Prostate gland (tissue), 2 donors: ENCODE results near the gene SLC17A3.

Source experiments
- CTCF ChIP-seq, 4 experiments: fragments of 200-600 bp in 2 of 4; fragments of 450-650 bp in 2 of 4; sonication (generic) in 2 of 4; IDR thresholded peaks; 1 replicate in 3 of 4; 2 replicates in 1 of 4; pipeline ENCODE4 v1.5.1; 2016 to 2019; ENCODE audit warnings: antibody characterized with exemption in 4 of 4, mild to moderate bottlenecking in 2 of 4, moderate library complexity in 2 of 4
- POLR2A ChIP-seq: fragments of 450-650 bp; IDR thresholded peaks from one replicate; pipeline ENCODE4 v1.6.1; 2016; ENCODE audit warnings: antibody characterized with exemption, mild to moderate bottlenecking

- TF ChIP-seq CTCF (IDR thresholded peaks at IDR 0.05) (no peak), POLR2A (no peak)
Measured at GRCh38 chr6:25918083-25918683, 44.1 kb upstream of the SLC17A3 start.
